ENCODE data around the gene HSPA4L.

DNA sequence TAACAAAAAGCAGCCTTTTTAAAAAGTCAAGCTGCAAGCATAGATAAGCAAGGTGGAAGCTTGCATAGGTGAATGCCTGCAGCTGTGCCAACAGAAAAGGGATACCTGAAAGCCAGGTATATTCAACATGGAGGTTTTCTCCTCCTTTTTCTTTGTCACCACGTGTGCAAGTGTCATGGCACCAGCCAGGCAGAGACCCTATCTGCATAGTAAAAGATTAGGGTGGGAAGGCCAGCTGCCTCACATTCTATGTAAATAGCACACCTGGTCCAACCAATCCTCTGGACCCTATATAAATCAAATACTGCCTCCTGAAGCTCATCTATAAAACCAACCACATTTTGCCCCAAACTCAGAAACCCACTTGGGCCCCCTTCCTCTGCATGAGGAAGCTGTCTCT, 70.5 kb downstream of the HSPA4L start:
- TF ChIP-seq, protein P1, sequence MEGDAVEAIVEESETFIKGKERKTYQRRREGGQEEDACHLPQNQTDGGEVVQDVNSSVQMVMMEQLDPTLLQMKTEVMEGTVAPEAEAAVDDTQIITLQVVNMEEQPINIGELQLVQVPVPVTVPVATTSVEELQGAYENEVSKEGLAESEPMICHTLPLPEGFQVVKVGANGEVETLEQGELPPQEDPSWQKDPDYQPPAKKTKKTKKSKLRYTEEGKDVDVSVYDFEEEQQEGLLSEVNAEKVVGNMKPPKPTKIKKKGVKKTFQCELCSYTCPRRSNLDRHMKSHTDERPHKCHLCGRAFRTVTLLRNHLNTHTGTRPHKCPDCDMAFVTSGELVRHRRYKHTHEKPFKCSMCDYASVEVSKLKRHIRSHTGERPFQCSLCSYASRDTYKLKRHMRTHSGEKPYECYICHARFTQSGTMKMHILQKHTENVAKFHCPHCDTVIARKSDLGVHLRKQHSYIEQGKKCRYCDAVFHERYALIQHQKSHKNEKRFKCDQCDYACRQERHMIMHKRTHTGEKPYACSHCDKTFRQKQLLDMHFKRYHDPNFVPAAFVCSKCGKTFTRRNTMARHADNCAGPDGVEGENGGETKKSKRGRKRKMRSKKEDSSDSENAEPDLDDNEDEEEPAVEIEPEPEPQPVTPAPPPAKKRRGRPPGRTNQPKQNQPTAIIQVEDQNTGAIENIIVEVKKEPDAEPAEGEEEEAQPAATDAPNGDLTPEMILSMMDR (IDR thresholded peaks at IDR 0.05): no peak
- no peak for TF ChIP-seq EP300 (IDR thresholded peaks at IDR 0.05; ENCODE audit: low read depth)
- no peak for TF ChIP-seq POLR2AphosphoS5 (IDR thresholded peaks at IDR 0.05)
- no peak for TF ChIP-seq POLR2A (IDR thresholded peaks at IDR 0.05)
